HCT116 (cell line): Measurements from ENCODE around the gene TMEM258.

Experiments
- CBX3 ChIP-seq: IDR thresholded peaks from 2 replicates; pipeline ENCODE4 v1.6.1; 2012; ENCODE audit warnings: low read depth
- CEBPB ChIP-seq: IDR thresholded peaks from 2 replicates; pipeline ENCODE4 v1.6.1; 2012; ENCODE audit warnings: low read depth
- EZH2 ChIP-seq: fragments of 200-600 bp; sonication (generic); IDR thresholded peaks from 2 replicates; pipeline ENCODE4 v1.6.1; 2017; ENCODE audit warnings: antibody characterized with exemption, mixed run types
- EZH2phosphoT487 ChIP-seq: fragments of 200-600 bp; IDR thresholded peaks from 2 replicates; pipeline ENCODE4 v1.6.1; 2018; ENCODE audit warnings: antibody characterized with exemption, borderline replicate concordance
- JUND ChIP-seq: IDR thresholded peaks from 2 replicates; pipeline ENCODE4 v1.6.1; 2012
- POLR2A ChIP-seq: IDR thresholded peaks from 2 replicates; pipeline ENCODE4 v1.7.0; 2011; ENCODE audit warnings: borderline replicate concordance; ENCODE audit not compliant: insufficient read depth, insufficient read length; ENCODE audit errors: extremely low read depth
- POLR2AphosphoS5 ChIP-seq: IDR thresholded peaks from 2 replicates; pipeline ENCODE4 v1.6.1; 2011; ENCODE audit warnings: mild to moderate bottlenecking, low read depth, low read length, moderate library complexity
- SP1 ChIP-seq: IDR thresholded peaks from 2 replicates; pipeline ENCODE4 v1.6.1; 2012; ENCODE audit warnings: low read depth
- SRF ChIP-seq: IDR thresholded peaks from 2 replicates; pipeline ENCODE4 v1.6.1; 2012; ENCODE audit warnings: low read depth
- ZFX ChIP-seq: fragments of 450-650 bp; IDR thresholded peaks from 2 replicates; pipeline ENCODE4 v1.6.1; 2017
- TF ChIP-seq, protein P1 (sequence below), 3 experiments: fragments of 200-600 bp in 1 of 3; sonication (generic) in 1 of 3; IDR thresholded peaks in 2 of 3; conservative IDR thresholded peaks in 1 of 3; 2 replicates each; pipeline ENCODE4 v1.5.1; 2012 to 2017; ENCODE audit warnings: low read depth in 2 of 3, low read length in 2 of 3, antibody characterized with exemption in 1 of 3, borderline replicate concordance in 1 of 3, control low read depth in 1 of 3, mild to moderate bottlenecking in 1 of 3, mixed read lengths in 1 of 3, mixed run types in 1 of 3, moderate library complexity in 1 of 3; ENCODE audit not compliant: insufficient read depth in 1 of 3
- TF ChIP-seq, protein P2 (sequence below): IDR thresholded peaks from 2 replicates; pipeline ENCODE4 v1.6.1; 2012
- TF ChIP-seq, protein P3 (sequence below): IDR thresholded peaks from 2 replicates; pipeline ENCODE4 v1.6.1; 2012; ENCODE audit warnings: low read depth

DNA sequence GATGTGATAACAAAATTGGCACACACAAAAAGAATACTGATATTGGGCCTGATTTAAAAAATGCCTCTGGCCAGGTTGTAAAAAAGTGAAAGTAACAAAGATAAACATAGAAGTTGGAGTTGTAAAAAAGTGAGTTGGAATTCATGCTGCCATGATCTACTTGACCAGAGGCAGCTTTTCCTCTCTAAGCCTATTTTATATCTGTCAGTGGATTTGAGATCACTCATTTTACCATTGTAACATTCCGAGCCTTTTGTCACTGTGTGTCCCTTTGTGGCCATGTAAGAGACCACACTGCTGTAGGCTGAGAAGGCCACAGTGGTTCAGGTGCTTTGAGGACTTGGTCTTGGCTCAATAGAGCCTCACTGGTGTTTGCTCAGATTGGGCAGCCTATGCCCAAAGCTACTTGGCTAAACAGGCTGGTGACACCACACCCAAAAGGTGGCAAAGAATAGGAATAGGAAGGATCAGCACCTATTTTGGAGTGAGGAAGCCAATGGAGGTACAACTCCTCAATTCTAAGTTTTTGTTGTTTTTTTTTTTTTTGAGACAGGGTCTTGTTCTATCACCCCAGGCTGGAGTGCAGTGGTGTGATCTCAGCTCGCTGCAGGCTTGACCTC, 7.4 kb upstream of the TMEM258 start:
- TF ChIP-seq CBX3: no peak
- TF ChIP-seq, protein P1, sequence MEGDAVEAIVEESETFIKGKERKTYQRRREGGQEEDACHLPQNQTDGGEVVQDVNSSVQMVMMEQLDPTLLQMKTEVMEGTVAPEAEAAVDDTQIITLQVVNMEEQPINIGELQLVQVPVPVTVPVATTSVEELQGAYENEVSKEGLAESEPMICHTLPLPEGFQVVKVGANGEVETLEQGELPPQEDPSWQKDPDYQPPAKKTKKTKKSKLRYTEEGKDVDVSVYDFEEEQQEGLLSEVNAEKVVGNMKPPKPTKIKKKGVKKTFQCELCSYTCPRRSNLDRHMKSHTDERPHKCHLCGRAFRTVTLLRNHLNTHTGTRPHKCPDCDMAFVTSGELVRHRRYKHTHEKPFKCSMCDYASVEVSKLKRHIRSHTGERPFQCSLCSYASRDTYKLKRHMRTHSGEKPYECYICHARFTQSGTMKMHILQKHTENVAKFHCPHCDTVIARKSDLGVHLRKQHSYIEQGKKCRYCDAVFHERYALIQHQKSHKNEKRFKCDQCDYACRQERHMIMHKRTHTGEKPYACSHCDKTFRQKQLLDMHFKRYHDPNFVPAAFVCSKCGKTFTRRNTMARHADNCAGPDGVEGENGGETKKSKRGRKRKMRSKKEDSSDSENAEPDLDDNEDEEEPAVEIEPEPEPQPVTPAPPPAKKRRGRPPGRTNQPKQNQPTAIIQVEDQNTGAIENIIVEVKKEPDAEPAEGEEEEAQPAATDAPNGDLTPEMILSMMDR (IDR thresholded peaks at IDR 0.05 in 2 of 3, conservative IDR thresholded peaks at IDR 0.05 in 1 of 3; ENCODE audit: borderline replicate concordance in 1 of 3, insufficient read depth in 1 of 3, low read depth in 2 of 3, low read length in 2 of 3): no peak
- no peak for TF ChIP-seq EZH2phosphoT487
- TF ChIP-seq EZH2: no peak
- no peak for TF ChIP-seq POLR2A
- TF ChIP-seq CEBPB: no peak
- TF ChIP-seq JUND: no peak
- TF ChIP-seq, protein P2, sequence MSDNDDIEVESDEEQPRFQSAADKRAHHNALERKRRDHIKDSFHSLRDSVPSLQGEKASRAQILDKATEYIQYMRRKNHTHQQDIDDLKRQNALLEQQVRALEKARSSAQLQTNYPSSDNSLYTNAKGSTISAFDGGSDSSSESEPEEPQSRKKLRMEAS: no peak
- TF ChIP-seq SRF: no peak
- no peak for TF ChIP-seq POLR2AphosphoS5
- TF ChIP-seq SP1: no peak
- TF ChIP-seq, protein P3, sequence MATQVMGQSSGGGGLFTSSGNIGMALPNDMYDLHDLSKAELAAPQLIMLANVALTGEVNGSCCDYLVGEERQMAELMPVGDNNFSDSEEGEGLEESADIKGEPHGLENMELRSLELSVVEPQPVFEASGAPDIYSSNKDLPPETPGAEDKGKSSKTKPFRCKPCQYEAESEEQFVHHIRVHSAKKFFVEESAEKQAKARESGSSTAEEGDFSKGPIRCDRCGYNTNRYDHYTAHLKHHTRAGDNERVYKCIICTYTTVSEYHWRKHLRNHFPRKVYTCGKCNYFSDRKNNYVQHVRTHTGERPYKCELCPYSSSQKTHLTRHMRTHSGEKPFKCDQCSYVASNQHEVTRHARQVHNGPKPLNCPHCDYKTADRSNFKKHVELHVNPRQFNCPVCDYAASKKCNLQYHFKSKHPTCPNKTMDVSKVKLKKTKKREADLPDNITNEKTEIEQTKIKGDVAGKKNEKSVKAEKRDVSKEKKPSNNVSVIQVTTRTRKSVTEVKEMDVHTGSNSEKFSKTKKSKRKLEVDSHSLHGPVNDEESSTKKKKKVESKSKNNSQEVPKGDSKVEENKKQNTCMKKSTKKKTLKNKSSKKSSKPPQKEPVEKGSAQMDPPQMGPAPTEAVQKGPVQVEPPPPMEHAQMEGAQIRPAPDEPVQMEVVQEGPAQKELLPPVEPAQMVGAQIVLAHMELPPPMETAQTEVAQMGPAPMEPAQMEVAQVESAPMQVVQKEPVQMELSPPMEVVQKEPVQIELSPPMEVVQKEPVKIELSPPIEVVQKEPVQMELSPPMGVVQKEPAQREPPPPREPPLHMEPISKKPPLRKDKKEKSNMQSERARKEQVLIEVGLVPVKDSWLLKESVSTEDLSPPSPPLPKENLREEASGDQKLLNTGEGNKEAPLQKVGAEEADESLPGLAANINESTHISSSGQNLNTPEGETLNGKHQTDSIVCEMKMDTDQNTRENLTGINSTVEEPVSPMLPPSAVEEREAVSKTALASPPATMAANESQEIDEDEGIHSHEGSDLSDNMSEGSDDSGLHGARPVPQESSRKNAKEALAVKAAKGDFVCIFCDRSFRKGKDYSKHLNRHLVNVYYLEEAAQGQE: no peak
- no peak for TF ChIP-seq ZFX
